GM12878 (cell line): ENCODE data around the gene PHEX. TPM values are rescaled to one million over a fixed set of nuclear protein-coding genes. Genes with fewer than 3 reads are reported as not detected.

Experiments
- ATAC-seq: fragments of 200-7000 bp; cut with Tn5 transposase; 3 replicates; pipeline ENCODE4 v1.9.1; 2020; ENCODE audit warnings: mild to moderate bottlenecking, moderate library complexity
- BruUV-seq: library from RNA; stranded (reverse); fragments of 400-500 nt; replicated peaks from 2 replicates; lab custom pipeline; 2021; lab: Mats Ljungman, UMichigan
- CTCF ChIA-PET: fragments of 300-600 bp; sonication (Branson Sonifier 250); formaldehyde crosslinking; extraction: SDS; loops from one replicate; lab custom pipeline; 2021; ENCODE audit warnings: inconsistent platforms; lab: Yijun Ruan, JAX
- POLR2A ChIA-PET: fragments of 350-600 bp; formaldehyde crosslinking; extraction: SDS; loops from one replicate; lab custom pipeline; 2021; ENCODE audit warnings: inconsistent platforms; lab: Charles Lee
- RAD21 ChIA-PET: fragments of 300-600 bp; sonication (Branson Sonifier 250); formaldehyde crosslinking; loops from one replicate; lab custom pipeline; 2023; ENCODE audit warnings: antibody characterized with exemption; ENCODE audit not compliant: unreplicated experiment; lab: Charles Lee
- SMC1A ChIA-PET: fragments of 300-600 bp; sonication (Branson Sonifier 250); formaldehyde crosslinking; loops from one replicate; lab custom pipeline; 2023; ENCODE audit not compliant: unreplicated experiment, uncharacterized antibody; lab: Charles Lee
- DNase-seq: peaks from one replicate; pipeline ENCODE4 v3.0.0-alpha.2; 2011; ENCODE audit warnings: low read depth, low spot score
- FAIRE-seq: peaks from 3 replicates; lab custom pipeline; 2011; peaks lifted over from hg19 to GRCh38; lab: Jason Lieb, UNC
- H2AFZ ChIP-seq: 2 replicates; pipeline ENCODE4 v1.6.0; 2011; ENCODE audit warnings: low read depth, low read length, control low read depth; ENCODE audit not compliant: control insufficient read depth
- H3K27ac ChIP-seq: 2 replicates; pipeline ENCODE4 v1.5.1; 2011; ENCODE audit warnings: control low read depth; ENCODE audit not compliant: control insufficient read depth, insufficient read depth
- H3K27me3 ChIP-seq, 2 experiments: replicated peaks in 1 of 2; 2 replicates each; pipeline versions ENCODE4 v1.6.0 to v1.6.1; 2011; ENCODE audit warnings: low read length in 1 of 2; ENCODE audit not compliant: control insufficient read depth in 2 of 2, insufficient read depth in 2 of 2
- H3K36me3 ChIP-seq, 2 experiments: 2 replicates each; pipeline ENCODE4 v1.5.1; 2011; ENCODE audit warnings: low read length in 1 of 2; ENCODE audit not compliant: control insufficient read depth in 2 of 2, insufficient read depth in 2 of 2
- H3K4me1 ChIP-seq: 2 replicates; pipeline ENCODE4 v1.6.1; 2011; ENCODE audit warnings: mild to moderate bottlenecking, low read length, moderate library complexity, mixed read lengths; ENCODE audit not compliant: control insufficient read depth, insufficient read depth
- H3K4me2 ChIP-seq: 2 replicates; pipeline ENCODE4 v1.6.0; 2011; ENCODE audit warnings: control low read depth; ENCODE audit not compliant: control insufficient read depth, insufficient read depth
- H3K4me3 ChIP-seq: fragments of 200-600 bp; sonication (generic); 2 replicates; pipeline ENCODE4 v1.5.1; 2016
- H3K79me2 ChIP-seq: 2 replicates; pipeline ENCODE4 v1.6.0; 2011; ENCODE audit warnings: low read length; ENCODE audit not compliant: control insufficient read depth, insufficient read depth
- H3K9ac ChIP-seq: 2 replicates; pipeline ENCODE4 v1.8.0; 2011; ENCODE audit warnings: low read length, control low read depth, mixed read lengths; ENCODE audit not compliant: control insufficient read depth, insufficient read depth
- H3K9me3 ChIP-seq: replicated peaks from 3 replicates; pipeline ENCODE4 v1.5.1; 2011; ENCODE audit warnings: mild to moderate bottlenecking, low read length; ENCODE audit not compliant: control insufficient read depth, insufficient read depth
- H4K20me1 ChIP-seq: 2 replicates; pipeline ENCODE4 v1.6.0; 2011; ENCODE audit not compliant: control insufficient read depth, insufficient read depth
- ATF7 ChIP-seq: fragments of 450-650 bp; IDR thresholded peaks from 2 replicates; pipeline ENCODE4 v1.6.1; 2016; ENCODE audit warnings: low read depth, mild to moderate bottlenecking
- DPF2 ChIP-seq: fragments of 450-650 bp; IDR thresholded peaks from 2 replicates; pipeline ENCODE4 v1.6.1; 2017; ENCODE audit warnings: mild to moderate bottlenecking
- IKZF1 ChIP-seq: fragments of 450-650 bp; conservative IDR thresholded peaks from 2 replicates; pipeline ENCODE4 v1.6.1; 2017; ENCODE audit warnings: antibody characterized with exemption, mild to moderate bottlenecking
- IKZF2 ChIP-seq, 2 experiments: fragments of 450-650 bp; IDR thresholded peaks; 2 replicates each; pipeline ENCODE4 v1.6.1; 2017; ENCODE audit warnings: mild to moderate bottlenecking in 2 of 2, moderate library complexity in 2 of 2
- JUND ChIP-seq: IDR thresholded peaks from 2 replicates; pipeline ENCODE4 v1.6.1; 2012; ENCODE audit warnings: low read depth, mild to moderate bottlenecking, low read length, improper control_type of control experiment, moderate library complexity
- MYC ChIP-seq: IDR thresholded peaks from 2 replicates; pipeline ENCODE4 v1.6.1; 2011; ENCODE audit warnings: mild to moderate bottlenecking, low read length, moderate library complexity, inconsistent platforms; ENCODE audit not compliant: insufficient read depth, insufficient replicate concordance, insufficient read length, severe bottlenecking
- WGBS: methylation state at CpG from one replicate; pipeline ENCODE4 v1.1.6; 2016; ENCODE audit warnings: low lambda C conversion rate; ENCODE audit not compliant: insufficient replicate concordance, insufficient coverage; ENCODE audit errors: missing lambda C conversion rate; 5-methylcytosine and 5-hydroxymethylcytosine counted together
- in situ Hi-C: fragments of 300-500 bp; cut with MboI; formaldehyde crosslinking; loops from 9 replicates; pipeline ENCODE4 v1.14.3; 2018; ENCODE audit warnings: mixed read lengths
- intact Hi-C: fragments of 100-400 bp; cut with micrococcal nuclease; formaldehyde crosslinking; loops from one replicate; pipeline ENCODE4 v1.14.2; 2022; ENCODE audit not compliant: unreplicated experiment
- polyA plus RNA-seq, 11 experiments: library from polyadenylated mRNA; depleted of rRNA in 4 of 11; unstranded in 6 of 11; stranded (reverse) in 5 of 11; fragments of >200 nt; fragmentation: Nextera tagmentation in 4 of 11; fragmentation: Illumina TruSeq in 1 of 11; extraction: Ambion mirVana in 4 of 11; extraction: Trizol in 1 of 11; gene quantifications; 1 replicate in 1 of 11; 2 replicates in 10 of 11; pipeline versions ENCODE4 v1.2.1 to v1.2.3, GENCODE V29; 2011 to 2016; ENCODE audit warnings: inconsistent platforms in 2 of 11, missing spikeins in 2 of 11, low read depth in 1 of 11
- total RNA-seq, 4 experiments: library from RNA; depleted of rRNA in 3 of 4; stranded (reverse); fragments of >200 nt in 3 of 4; fragmentation: Illumina TruSeq in 1 of 4; extraction: Trizol in 1 of 4; gene quantifications; 2 replicates each; pipeline versions ENCODE4 v1.2.1 to v1.2.3, GENCODE V29; 2013 to 2021

PHEX gene
- total and polyA plus RNA-seq, 10 of the 15 experiments (the other 5 are each of a cell fraction or from before 2014, with no cell fraction given): 0.12 to 97.2 (median 0.55) TPM

GRCh38 chrX:22110729-22111494 is 78.8 kb downstream of the PHEX start:
- no peaks in the 10 kb centered on the region for H3K27me3 ChIP-seq
- CTCF ChIA-PET: interaction anchor here (0.9 to 5.5 kb wide), 10 partner anchors 10 to 126 kb away, joined by 3 to 38 read pairs (median 6); no protein-coding TSS in a partner anchor
- H3K27ac ChIP-seq: no peak overlapping the region
- intact Hi-C loops (no loop called here), in situ Hi-C loops (no loop called here)
- H2AFZ ChIP-seq: no peak overlapping the region
- RAD21 ChIA-PET: interaction anchor here (0.5 to 2.5 kb wide), 13 partner anchors 16 to 126 kb away, joined by 3 to 15 read pairs (median 4); no protein-coding TSS in a partner anchor
- no peaks in the 10 kb centered on the region for H3K4me1 ChIP-seq
- no peak overlapping the region for H3K9ac ChIP-seq
- no peaks in the 10 kb centered on the region for H3K36me3 ChIP-seq
- SMC1A ChIA-PET: interaction anchor here (0.7 to 3.3 kb wide), 21 partner anchors 9 to 126 kb away, joined by 3 to 14 read pairs (median 5); no protein-coding TSS in a partner anchor
- no peaks in the 10 kb centered on the region for H3K9me3 ChIP-seq
- no peak for DNase-seq
- POLR2A ChIA-PET: interaction anchor here (0.6 to 2.0 kb wide), 7 partner anchors 9 to 122 kb away, joined by 3 to 7 read pairs (median 4); no protein-coding TSS in a partner anchor
- ATAC-seq: peak; percentile 77
- no TSS peak for BruUV-seq
- no peaks in the 10 kb centered on the region for H3K79me2 ChIP-seq
- FAIRE-seq: no peak
- no peak overlapping the region for H3K4me2 ChIP-seq
- H3K4me3 ChIP-seq: no peak overlapping the region
- TF ChIP-seq MYC (no peak), ATF7 (peak; percentile 51; the same call in 1 of the 2 replicates), JUND (no peak), IKZF2 (IDR thresholded peaks at IDR 0.05) (peak in 1 of 2 experiments; percentile 44; a peak in 1 of 4 replicates), DPF2 (peak; percentile 64; the same call in 1 of the 2 replicates), IKZF1 (peak; percentile 62)
- TF ChIP-seq, all 136 proteins: peak for 4
- WGBS: 31% methylated on average over 6 of the region's 6 CpGs
- no peaks in the 10 kb centered on the region for H4K20me1 ChIP-seq
